GM19239 (cell line): ENCODE results near the gene KLHDC7B.
"Not testable (repeated sequence)": the region's sequence is repeated elsewhere in the genome, so short reads cannot be mapped to it uniquely, and the experiment has no call there.

Experiments
- DNase-seq: peaks from one replicate; pipeline ENCODE4 v3.0.0; 2011; ENCODE audit warnings: low spot score; ENCODE audit not compliant: insufficient read length
- FAIRE-seq: peaks from 2 replicates; lab custom pipeline; 2011; peaks lifted over from hg19 to GRCh38; lab: Jason Lieb, UNC

KLHDC7B gene

DNA sequence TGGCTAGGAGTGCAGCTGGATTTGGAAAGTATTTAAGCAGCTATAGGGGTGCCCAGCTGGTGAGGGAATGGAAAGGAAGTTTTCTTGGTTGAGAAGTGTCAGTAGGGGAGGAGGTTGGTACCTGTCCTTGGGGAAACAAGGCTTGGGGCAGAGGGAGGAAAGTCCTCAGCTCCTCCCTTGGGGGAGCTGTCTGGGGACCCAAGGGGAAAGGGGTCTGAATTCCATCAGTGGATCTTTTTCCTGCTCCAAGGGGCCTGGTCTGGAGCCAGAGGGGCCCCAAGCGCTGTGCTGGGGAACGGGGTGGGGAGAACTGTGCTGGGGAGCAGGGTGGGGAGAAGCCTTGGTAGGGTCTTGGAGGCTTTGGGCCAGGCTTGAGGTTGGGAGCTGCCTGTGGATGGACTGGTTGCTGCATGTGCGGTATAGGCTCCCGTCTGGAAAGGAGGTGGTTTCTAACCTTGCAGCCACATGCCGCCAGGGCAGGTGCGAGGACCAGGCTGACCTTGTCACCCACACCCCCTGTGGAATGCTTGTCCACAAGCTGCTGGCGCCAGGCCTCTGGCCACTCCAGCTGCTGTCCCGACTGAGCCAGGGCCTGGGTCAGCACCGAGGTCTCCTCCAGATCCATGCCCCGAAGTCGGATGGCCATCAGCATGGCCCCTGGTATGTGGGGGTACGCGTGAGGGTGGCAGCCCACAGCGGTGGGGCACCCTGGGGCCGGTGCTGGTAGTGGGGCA is 16.9 kb upstream of the KLHDC7B start:
- FAIRE-seq (peak; percentile 86), DNase-seq (no peak)

DNA sequence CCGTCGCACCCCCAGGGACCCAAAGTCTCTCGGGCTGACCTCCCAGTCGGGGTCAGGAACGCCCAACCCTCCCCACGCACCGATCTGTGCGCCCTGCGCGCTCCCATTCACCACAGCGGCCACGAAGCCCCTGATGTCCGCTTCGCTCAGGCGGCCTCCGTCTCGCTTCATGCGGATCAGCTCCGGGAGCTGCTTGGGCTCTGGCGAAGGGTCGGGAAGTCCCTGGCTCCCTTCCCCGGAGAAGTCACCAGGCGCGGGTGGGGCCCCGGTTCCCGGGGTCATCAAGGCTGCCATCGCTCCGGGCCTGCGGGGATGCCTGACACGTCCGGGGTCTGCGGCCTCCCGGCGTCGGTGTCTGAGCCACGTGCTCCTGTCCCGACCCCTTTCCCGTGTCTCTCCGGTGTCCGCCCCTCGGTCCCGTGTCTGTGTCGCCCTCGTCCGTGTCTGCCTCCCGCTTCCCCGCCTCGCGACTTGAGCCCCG is 16.2 kb upstream of the KLHDC7B start:
- no peak for FAIRE-seq
- no peak for DNase-seq

DNA sequence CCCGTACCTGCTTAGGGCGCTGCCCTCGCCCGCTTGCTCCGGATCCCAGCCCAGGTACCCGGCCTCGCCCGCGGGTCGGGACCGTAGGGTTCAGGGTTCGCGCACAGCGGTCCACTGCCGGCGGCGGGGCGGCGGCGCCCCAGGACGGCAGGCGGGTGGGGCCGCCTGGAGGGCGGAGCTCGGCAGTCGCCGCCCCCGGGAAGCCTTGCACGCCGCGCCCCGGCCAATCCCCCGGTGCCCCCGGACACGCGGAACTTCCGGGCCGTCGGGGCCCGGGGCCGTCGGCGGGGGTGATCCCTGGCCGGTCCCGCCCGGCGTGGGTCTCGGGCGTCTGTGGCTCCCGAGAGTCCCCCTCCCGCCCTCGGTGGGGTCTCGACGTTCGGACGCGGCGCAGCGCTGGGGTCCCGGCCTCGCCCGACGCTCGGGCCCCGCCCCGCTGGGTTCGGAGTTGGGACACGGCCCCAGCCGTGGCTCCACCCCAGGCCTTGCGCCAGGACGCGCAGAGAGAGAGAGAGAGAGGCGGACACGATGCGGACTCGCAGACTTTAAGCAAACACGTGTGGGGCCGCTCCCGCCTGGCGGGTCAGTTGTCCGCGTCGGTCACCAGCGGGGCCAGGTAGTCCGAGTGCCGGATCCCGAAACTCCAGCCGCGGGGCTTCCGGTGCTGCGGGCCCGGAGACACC is 15.7 kb upstream of the KLHDC7B start, which contains the start of gene TYMP:
Gene TYMP (minus strand): TSS at position 116 of the 683 bp plus-strand sequence. CDS start 303 bp downstream, outside the sequence.
- FAIRE-seq (peak; percentile 73), DNase-seq (no peak)

DNA sequence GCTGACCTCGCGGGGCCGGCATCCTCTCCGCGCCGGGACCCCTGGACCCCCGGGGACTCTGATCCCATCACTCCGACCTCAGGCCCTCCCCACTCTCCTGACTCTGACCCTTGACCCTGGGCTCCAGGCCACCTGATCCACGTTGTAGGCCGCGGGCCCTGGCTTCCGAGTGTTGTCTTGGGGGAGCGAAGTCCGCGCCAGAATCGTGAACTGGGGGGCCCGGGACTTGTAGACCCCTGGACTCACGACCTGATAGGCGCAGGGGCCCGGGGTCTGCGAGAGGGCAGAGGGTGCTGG is 15.2 kb upstream of the KLHDC7B start:
- FAIRE-seq (no peak), DNase-seq (no peak)

DNA sequence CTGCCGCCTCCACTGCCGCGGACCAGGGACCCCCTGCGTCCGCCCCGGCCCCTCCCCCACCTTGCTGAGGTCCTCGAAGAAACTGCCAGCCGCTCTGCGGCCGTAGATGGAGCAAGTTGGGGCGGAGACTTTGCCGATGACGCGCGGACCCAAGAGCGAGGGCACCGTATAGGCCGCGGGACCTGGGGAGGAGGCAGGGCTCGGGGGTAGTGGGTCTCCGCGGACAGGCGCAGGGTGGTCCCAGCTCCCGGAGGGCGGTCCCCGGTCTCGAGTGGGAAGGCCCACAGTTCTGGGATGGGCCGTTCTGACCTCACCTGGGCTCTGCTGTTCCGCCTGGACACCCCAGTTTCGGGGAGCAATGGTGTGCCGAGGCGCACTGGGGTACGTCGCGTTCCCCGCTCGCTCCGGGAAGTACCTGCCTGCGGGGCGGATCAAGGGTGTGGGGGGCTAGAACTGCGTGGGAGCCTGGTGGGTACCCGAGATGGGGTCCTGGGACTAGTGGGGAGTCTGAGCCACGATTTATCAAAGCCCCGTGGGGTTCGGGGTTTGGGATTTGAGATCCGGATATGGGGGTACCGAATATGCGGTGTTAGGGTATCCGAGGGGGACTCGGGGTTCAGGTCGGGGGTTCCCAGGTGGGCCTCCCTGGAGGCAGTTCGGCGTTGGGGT is 14.7 kb upstream of the KLHDC7B start:
- DNase-seq (no peak), FAIRE-seq (peak; percentile 92)

DNA sequence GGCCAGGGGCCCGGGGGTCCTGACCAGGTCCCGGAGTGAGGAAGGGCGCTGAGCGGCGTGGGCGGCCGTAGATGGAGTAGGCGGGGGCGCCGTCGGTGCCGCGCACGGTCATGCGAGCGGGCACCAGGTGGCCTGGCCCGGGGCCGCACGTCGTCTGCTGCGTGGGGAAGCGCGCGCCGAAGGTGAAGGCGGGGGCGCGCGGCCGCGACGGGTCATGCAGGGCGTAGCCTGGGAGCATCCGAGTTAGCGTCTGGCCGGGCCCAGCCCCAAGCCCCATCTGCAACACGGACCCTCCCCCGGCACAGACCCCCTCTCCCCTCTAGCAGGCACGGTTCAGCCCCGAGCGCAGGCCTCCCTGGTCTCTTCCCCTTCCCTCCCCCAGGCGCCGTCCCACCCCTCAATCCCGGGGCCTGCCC is 14.1 kb upstream of the KLHDC7B start:
- FAIRE-seq (peak; percentile 88), DNase-seq (no peak)

DNA sequence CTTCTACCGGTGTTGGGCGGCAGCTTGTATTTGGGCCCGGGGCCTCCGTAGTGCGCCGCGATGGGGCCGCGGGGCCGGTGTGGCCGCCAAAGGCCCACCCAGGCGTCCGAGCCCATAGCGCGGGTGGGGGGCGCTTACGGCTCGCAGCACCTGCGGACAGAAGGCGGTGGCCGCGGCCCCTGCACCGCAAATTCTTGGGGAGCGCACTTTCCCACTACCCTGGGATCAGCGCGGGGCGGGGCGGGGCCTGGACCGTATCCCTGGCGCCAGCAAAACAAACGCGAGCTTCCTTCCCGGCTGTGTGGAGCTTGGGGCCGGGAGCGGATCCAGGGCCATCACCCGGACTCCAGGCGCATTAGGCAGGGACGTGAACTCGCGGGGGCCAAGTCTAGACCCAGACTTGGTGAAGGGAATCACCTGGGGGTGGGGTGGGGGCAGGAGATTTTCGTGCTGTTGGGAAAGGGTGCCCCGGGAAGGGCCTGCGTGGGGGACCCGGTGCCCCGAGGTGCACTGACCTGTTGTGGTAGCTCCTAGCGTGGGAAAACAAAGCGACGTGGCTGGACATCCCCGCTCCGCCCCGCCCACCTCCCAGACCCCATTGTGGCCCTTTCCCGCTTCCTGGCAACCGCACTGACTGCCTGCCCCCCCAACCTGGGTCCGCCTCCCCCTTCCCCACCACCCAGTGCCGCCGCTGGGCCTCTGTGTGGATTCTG is 13.6 kb upstream of the KLHDC7B start:
- peak; percentile 54 for FAIRE-seq
- no peak for DNase-seq

DNA sequence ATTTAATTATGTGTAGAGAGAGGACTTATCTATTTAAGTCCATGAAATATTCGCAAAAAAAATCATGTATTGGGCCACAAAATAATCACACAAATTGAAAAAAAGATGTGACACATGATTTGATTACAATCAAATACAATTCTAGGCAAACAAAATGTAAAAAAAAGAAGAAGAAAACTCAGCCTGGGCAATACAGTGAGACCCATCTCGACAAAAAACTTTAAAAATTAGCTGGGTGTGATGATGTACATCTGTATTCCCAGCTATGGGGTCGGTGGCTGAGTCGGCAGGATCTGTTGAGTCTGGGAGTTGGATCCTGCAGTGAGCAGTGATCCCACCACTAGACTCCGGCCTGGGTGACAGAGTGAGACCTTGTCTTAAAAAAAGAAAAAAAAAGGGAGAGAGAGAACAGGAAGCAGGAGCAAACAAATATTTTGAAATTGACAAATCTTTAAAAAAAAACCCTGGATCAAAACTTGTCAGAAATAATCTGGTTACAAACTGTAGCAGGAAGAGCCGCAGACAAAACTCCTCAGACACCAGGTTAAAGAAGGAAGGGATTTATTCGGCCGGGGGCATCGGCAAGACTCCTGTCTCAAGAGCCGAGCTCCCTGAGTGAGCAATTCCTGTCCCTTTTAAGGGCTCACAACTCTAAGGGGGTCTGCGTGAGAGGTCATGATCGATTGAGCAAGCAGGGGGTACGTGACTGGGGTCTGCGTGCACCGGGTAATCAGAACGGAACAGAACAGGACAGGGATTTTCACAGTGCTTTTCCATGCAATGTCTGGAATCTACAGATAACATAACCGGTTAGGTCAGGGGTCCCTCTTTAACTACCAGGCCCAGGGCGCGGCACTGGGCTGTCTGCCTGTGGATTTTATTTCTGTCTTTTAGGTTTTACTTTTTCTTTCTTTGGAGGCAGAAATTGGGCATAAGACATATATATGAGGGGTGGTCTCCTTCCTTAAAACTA is 12.6 kb upstream of the KLHDC7B start:
- DNase-seq (no peak), FAIRE-seq (peak; percentile 78)

DNA sequence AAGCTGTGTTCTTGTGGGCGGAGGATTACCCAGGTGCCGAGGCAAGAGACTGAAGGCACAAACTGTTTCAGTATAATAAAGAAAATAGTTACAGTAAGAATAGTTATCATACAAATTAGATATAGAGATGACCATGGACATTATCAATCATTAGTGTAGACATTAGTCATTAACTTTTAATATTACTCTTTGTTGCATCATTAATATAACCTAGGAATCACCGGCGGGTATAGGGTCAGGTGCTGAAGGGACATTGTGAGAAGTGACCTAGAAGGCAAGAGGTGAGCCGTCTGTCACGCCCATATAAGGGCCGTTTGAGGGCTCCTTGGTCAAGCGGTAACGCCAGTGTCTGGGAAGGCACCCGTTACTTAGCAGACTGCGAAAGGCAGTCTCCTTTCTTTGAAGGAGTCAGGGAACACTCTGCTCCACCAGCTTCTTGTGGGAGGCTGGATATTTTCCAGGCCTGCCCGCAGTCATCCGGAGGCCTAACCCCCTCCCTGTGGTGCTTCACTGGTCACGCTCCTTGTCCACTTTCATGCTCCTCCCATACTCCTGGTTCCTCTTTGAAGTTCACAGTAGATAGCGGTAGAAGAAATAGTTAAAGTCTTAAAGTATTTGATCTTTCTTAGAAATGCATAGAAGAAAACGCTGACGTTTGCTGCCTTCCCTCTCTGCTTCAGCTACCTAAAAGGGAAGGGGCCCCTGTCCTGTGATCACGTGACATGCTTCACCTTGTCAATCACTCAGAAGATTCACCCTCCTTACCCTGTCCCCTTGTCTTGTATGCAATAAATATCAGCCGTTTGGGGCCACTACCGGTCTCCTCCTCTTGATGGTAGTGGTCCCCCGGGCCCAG is 11.6 kb upstream of the KLHDC7B start:
- FAIRE-seq, result peak; percentile 93
- not testable (repeated sequence) for DNase-seq

DNA sequence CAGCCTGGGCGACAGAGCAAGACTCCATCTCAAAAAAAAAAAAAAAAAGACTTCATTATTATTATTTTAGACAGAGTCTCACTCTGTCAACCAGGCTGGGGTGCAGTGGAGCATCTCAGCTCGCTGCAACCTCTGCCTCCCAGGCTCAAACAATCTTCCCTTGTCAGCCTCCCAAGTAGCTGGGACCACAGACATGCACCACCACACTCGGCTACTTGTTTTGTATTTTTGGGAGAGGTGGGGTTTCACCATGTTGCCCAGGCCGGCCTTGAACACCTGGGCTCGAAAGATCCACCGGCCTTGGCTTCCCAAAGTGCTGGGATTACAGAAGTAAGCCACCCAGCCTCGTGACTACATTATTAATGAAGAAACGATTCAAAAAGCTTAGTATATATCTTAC is 10.6 kb upstream of the KLHDC7B start:
- DNase-seq, result no peak
- FAIRE-seq, result peak; percentile 39

DNA sequence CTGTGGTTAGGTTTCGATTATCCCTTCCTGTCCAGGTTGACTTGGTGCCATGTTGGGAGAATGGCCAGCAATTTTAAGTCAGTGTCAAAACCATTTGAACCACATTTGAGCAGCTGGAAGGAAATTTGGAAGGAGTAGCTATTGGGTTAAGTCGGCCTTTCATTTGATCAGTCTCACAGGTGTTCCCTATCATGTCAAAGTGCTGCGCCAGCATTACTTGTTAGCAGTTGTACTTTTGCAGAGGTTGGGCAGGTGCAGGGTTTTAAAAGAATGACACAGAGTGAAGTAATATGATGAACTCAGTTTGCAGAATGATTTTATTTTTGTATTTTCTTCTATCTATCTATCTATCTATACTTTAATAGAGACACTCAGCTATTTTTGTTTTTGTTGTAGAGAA is 9.5 kb upstream of the KLHDC7B start:
- no peak for DNase-seq
- no peak for FAIRE-seq

DNA sequence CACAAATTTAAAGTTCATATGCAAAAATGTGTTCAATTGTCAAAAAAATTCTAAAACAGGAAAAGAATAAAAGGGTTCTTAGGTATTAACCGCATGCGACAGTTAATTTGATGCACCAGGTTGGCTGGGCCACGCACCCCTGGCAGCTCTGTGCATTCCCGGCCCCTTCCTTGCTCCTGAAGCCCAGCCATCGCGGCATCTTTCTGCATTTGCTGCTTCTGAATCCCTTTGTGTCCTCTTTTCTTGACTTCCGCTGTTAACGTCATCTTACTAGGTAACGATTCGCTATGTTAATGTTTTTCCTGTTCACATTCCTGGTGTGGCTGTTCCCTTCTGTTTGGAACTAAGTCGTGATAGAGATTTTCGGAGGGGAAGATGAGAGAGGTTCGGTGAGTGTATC is 7.9 kb upstream of the KLHDC7B start:
- no peak for FAIRE-seq
- DNase-seq, result no peak

DNA sequence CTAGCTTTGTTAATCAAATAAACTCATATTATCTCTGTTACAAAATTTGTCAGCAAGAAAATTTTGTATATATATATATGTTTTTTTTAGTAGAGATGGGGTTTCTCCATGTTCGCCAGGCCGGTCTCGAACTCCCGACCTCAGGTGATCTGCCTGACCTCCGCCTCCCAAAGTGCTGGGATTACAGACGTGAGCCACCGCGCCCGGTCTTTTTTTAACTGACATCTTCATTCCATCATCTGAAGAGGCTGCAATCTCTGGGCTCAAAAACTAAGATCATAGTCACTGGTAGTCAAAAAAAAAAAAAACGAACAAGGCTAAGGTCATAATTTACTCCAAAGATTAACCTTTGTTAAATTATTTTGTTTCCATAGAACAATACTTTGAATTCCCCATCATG is 5.3 kb upstream of the KLHDC7B start:
- DNase-seq (no peak), FAIRE-seq (no peak)

DNA sequence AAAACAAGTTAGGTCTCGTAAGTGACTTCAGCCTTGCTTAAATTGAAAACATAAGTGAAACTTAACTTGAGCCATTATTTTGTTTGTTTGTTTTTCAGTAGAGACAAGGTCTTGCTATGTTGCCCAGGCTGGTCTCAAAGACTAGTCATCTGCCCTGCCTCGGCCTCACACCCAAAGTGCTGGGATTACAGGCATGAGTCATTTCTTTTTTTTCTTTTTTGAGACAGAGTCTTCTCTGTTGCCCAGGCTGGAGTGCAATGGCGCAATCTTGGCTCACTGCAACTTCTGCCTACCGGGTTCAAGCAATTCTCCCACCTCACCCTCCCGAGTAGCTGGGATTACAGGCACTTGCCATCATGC is 4.1 kb upstream of the KLHDC7B start:
- peak; percentile 99 for FAIRE-seq
- not testable (repeated sequence) for DNase-seq

DNA sequence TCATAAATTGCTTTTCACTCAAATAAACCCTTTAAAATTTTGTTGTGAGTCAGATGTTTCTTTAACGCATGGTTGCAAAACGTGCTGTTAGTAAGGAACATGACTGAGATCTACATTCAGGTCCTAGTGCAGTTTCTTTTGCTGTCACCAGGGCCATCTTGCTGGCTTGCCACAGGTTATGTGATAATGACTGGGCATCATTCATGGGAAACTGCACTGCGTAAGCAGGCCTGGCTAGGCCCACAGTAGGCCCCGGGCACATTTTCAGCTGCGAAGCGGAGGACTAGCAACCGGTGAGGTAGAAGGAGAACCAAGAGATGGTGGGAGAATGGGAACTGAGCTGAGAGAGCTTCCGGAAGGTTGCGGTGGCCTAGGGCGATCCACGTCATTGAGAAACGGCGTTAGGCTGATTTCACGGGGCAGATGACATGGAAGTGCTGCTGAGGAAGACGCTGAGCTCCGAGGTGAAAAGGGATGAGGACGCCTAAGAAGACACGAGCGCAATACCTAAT is 3.2 kb upstream of the KLHDC7B start:
- DNase-seq, result no peak
- no peak for FAIRE-seq

DNA sequence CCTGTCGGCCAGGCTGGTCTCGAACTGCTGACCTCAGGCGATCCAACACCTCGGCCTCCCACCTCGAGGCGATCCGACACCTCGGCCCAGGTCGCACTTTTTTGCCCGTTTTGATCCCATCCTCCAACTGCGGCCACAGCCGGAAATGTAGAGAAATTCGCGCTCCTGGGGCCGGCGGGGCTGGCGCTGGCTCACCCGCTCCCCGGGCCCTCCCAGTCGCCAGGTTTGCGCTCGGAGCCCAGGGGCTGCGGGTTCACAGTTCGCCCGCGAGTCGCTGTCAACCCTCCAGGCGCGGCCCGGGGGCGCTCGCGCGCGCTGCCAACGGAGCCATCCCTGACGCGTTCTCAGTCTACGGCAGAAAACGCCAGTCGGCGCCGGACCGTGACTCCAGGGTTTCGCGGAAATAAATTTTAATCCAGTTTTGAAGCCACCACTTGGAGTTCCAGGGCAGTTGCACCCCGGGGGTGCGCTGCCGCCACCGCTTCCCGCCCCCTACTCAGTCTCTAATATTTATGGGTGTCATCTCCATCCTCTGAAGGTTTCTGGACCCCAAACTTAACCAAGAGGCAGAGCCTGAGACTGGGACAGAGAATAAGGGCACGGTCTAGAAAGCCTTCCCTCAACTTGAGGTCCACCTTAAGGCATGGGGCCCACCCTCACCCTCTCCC is 1.5 kb upstream of the KLHDC7B start:
- FAIRE-seq, result peak; percentile 81
- DNase-seq, result no peak

DNA sequence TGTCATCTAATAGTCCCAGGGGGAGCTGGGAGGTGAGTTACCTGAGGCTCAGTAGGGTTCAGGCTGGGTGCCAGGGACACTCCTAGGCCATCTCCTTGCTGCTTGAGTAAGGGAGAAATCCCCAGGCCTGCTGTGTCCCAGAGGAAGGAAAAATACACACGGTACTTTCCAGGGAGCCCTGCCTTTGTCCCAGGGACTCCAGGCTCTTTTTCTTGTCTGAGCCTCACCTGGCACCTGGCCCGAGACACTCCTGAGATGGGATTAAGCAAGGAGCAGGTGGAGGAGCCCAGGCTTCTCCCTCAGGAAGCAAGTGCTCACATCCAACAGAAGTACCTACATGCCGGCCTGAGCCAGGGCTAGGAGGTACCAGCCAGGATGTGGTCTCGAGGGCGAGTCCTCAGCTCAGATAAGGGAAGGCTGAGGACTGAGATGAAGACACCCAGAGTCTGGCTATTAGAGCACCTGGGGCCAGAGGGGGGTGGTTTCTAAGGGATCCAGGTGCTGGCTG is 899 bp upstream of the KLHDC7B start:
- DNase-seq (no peak), FAIRE-seq (peak; percentile 73)
